Esophagus mucosa (tissue), 1 donor: ENCODE results near the gene ANKS1B. TPM values are rescaled to one million over a fixed set of nuclear protein-coding genes. Genes with fewer than 3 reads are reported as not detected.
"Not testable (repeated sequence)": the region's sequence is repeated elsewhere in the genome, so short reads cannot be mapped to it uniquely, and the experiment has no call there.

Experiments used
- ATAC-seq: fragments of 200-7000 bp; cut with Tn5 transposase; one replicate; pipeline ENCODE4 v1.9.1; 2020
- total RNA-seq: library from RNA; stranded (reverse); gene quantifications from one replicate; pipeline ENCODE4 v1.2.4, GENCODE V29; 2023
- donor health status: DM: yes; HTN: yes; CAD: no.

Gene ANKS1B
- total RNA-seq, 1 donor from 2014 or later: 2.8 TPM

DNA sequence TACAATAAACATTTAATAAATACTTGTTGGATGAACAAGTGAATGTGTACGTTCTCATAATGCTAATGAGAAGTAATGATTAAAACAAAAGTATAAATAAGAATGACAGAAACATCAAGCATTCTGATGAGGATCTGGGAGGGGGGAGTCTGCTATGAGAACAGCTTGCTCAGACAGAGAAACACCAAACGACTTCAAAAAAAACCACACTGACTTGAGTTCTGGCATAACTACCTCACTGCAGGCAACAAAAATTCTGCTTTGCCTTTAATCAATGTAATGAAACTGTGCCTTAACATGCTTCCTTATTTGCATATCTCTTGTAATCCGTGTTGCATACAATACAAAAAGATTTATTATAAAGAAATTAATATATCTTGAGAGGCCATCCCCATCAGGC is 632.5 kb downstream of the ANKS1B start:
- no peak for ATAC-seq

DNA sequence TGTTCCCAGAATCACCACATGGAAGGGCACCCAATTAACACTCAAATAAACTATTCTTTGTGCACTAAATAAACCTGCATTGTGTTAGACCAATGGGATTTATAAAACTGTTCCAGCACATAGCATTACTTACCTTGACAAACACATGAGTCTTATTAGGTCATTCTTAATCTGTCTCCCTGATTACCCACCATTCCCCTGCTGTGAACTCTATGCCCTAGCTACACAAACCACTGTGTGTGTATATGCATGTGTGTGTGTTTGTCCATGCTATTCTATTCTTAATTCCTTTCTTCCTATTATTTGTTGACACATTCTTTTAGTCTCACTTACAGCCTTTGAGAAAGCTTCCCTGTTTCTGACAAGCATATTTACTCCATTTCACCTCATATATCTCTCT is 640.8 kb downstream of the ANKS1B start:
- no peak for ATAC-seq

DNA sequence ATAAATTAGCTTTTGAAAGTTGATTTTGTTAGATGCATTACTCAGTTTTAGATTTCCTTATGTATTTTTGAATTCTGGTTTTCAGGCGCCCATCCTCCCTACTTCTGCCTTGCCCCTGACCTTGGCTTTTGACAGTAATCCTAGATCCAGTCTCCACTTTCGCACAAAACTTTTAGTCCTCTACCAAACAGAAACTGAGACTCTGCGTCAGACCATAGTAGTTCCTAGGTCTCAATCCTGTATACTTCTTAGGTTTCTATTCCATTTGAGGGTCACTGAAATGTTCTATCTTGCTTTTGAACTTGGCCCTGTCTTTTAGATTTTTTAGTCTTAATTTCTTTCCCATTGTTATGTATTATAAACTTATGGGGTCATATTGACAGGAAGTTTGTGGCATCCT is 645.1 kb downstream of the ANKS1B start:
- ATAC-seq: no peak

DNA sequence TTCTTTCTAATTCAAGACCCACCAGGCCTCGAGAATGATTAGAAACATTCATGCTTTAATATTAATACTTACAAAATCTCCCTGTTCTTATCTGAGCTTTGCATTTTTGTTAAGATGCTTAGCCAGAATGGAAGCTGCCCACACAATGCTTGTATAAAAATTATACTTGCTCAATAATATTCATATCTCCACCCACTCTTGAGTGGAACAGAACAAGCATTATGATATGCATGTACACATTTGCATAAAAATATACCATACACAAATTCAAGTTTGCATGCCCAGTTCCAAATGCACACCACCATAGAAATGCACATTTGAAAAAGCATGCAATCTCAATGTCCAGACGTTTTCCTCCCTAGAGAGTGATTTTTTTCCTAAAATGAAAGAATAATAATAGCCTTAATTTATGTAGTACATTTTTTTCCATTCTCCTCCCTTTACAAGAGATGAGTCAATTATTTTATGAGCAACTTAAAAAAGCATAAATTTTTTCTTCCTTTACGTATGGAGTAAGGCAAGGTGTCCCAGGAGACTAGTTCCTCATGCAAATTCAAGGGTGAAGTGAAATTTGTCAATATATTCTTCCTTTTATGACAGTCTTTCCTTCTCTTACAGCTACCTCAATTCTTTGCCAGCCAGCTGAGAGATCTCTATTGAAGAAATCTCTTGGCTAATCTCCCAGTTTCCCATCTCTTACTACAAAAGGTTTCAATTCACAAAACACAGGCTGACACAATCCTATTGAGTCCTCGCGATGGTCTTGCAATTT is 650.3 kb downstream of the ANKS1B start:
- no peak for ATAC-seq

DNA sequence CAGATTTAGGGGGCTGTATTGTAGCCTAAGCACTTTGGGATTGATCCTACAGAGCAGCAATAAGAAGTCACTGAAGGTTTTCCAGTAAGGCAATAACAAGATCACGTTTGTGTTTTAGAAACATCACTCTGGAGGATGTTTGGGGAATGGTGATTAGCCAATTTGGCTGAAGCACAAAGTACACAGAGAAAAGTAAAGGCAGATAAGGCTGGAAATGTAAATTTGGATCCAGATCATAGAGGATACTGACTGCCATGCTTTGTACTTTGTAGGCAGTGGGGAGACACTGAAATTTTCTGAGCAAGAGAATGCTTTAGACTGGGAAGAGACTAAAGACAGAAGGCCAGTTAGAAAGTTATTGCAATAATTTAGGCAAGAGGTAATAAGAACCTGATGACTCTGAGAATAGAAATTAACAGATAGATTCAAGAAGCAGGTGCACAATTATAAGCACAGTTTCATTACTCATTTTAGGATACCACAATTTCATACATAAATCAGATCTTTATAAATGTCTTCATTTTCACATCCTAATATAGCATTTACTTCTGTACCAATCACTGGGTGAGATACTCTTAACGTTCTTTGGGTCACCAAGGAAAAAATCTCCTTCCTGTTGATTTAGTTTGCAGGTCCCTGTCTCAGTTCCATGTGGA is 651.7 kb downstream of the ANKS1B start:
- ATAC-seq: no peak

DNA sequence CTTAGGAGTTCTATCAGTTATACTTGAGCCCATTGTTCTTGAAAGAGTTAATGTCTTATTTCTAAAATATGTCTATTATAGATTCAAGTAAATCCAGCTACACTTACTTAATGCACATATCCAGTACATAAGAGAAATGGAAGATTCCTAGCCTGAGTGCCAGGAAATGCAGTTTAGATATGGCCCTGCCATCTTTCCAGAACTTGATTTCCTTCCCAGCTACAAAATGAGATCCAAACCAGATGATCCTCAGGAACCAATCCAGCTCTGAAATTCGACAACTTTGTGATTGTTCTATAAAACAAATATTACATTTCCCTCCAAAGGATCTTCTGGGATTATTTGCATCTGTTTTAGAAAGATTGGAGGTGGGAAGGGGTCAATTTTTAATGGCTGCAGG is 654.5 kb downstream of the ANKS1B start:
- no peak for ATAC-seq

DNA sequence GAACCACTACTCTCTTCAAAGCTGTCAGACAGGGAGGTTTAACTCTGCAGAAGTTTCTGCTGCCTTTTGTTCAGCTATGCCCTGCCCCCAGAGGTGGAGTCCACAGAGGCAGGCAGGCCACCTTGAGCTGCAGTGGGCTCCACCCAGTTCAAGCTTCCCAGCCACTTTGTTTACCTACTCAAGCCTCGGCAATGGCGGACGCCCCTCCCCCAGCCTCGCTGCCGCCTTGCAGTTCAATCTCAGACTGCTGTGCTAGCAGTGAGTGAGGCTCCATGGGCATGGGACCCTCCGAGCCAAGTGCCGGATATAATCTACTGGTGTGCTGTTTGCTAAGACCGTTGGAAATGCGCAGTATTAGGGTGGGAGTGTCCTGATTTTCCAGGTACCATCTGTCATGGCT is 663.5 kb downstream of the ANKS1B start:
- not testable (repeated sequence) for ATAC-seq

DNA sequence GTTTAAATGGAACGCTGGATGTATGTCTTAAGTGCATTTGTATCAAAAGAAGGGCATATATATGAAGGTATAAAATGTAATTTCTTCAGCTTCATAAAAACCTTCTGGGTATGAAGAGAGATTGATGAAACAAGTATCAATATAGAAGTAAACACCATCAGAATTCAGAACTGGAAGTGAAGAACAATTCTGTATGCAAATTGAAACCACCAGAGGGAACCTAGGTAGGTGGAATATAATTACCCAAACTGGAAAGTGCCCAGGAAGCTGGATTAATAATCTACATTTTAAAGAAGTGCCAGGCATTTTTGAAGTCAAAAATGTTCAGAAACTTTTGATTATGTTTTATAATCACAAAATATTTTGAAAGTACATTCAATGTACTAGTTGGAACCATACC is 673.4 kb downstream of the ANKS1B start:
- no peak for ATAC-seq

DNA sequence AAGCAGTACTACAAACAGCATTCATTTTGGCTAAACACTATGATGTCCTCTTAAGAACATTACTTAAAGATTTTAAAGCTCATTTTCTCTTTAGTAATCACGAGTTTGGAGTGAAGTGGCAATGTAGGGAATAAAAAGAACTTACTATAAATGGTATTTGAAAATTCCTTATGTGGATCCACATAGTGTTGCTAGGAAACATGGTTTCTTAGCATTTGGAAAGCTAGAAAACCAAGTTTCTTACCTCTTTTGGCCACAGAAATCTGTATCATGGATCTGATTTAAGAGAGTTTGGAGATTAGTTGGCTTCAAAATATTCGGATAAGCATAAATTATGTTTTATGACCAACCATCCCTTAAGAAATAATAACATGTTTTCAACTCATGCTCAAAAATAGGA is 674.9 kb downstream of the ANKS1B start:
- no peak for ATAC-seq

DNA sequence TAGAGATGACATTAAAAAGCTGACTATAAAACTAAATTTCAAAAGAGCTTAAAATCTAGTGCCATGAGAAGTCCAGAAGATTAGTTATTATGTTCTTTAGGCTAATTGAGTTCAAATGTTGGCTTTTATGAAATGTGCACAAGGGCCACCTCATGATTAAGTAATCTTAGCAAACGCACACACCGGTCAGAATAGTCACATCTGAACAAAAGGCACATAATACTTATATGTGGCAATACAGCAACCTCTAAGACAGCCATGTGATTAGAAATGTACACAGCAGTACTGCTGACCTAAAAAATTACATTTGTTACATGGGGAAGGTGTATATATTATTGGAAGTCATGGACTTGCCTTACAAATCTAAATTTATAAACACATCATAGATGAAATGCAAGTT is 681.9 kb downstream of the ANKS1B start:
- peak; percentile 73 for ATAC-seq

DNA sequence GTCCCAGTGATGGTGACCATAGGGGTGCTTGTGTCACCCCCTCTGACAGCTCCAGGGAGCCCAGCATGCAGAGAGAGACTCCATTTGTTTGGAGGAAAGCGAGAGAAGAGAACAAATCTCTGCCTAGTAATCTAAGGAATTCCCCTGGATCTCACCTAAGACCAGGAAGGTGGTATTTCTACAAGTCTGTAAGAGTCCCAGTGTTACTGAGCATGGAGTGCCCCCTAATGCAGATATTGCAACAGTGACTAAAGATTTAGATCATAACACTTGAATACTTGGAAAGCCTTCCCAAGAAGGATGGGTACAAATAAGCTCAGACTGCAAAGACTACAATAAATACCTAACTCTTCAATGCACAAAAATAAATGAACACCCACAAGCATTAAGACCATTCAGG is 697.6 kb downstream of the ANKS1B start:
- ATAC-seq: no peak

DNA sequence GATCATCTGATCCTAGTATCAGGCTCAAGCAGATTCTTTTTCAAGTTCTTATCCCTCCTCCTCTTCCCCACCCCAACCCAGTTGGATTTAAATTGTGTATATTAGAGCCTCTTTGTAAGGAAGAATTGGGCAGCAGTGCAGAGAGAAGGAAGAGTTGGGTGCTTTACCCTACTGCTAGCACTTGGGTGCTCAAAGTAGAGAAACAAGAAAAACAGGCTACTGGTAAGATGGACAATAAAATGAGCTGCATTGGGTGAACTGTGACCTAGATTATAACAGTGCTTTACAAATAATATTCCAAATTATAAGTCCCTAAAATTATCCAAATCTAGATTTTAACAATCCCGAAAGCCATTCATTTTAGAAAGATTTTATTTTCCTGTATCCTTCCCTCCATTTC is 700.6 kb downstream of the ANKS1B start:
- peak; percentile 80 for ATAC-seq

DNA sequence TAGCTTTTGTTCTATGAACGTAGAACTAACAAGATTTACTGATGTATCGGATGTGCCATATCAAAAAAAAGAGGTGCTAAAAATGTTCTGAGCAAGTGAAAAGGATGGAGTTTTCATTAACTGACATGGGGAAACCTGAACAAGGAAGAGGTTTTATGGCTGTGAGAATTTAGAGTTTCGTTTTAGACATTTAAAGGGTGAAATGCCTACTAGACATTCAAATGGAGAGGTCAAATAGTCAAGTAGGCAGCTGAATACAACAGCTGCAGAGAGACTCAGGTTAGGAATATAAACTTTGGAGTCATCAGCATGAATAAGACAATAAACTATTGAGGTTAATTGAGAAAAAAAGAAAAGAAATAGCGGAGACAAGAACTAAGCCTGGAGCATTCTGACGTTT is 702.1 kb downstream of the ANKS1B start:
- ATAC-seq: no peak

DNA sequence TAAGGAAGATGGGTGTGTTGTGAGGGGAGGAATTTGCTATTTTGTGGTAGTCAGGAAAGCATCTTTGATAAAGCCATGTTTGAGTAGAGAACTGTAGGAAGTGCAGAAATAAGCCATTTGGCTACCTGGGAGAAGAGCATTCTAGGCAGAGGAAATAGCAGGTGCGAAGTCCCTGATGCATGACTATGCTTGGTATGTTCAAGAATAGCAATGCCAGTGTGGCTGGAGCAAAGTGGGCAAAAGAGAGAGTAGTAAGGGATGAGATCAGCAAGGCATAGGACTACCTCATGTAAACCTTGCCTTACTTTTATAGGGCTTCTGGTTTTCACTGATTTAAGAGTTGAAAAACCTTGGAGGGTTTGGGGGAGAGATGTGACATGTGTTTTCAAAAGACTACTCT is 702.6 kb downstream of the ANKS1B start:
- no peak for ATAC-seq

DNA sequence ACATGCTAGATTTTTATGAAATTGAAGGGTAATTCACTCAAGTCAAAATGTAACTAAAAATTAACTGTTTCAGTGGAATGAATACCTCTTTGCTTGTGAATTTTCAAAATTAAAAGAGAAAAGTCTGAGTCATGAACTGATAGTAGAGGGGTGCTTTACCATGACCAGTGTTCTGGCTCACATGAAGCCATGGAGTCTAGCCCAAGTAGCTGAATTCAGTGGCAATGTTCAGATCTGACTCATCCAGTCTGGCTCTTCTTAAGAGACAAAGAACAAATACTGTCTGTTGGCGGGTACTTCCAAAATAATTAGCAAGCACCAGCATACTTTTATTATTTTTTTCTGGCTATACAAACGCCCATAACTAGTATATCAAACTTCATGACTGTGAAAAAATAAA is 703.5 kb downstream of the ANKS1B start:
- no peak for ATAC-seq

DNA sequence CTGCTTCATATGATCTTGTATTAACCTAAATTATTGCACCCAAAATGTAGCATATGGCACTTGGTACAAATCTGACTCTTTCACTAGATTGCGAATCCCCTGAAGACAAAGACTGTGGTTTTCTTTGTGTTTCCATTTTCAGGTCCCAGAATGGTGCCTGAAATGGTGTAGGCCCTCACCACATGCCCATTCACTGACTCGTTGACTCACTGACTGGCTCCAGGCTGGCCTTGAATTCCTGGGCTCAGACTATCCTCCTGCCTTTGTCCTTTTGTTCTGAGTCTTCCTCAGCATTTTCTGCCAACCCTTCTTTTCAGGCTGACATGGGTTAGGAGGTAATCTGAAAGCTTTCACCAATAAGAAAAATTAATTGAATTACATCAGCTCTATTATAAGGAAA is 705.8 kb downstream of the ANKS1B start:
- ATAC-seq: no peak

DNA sequence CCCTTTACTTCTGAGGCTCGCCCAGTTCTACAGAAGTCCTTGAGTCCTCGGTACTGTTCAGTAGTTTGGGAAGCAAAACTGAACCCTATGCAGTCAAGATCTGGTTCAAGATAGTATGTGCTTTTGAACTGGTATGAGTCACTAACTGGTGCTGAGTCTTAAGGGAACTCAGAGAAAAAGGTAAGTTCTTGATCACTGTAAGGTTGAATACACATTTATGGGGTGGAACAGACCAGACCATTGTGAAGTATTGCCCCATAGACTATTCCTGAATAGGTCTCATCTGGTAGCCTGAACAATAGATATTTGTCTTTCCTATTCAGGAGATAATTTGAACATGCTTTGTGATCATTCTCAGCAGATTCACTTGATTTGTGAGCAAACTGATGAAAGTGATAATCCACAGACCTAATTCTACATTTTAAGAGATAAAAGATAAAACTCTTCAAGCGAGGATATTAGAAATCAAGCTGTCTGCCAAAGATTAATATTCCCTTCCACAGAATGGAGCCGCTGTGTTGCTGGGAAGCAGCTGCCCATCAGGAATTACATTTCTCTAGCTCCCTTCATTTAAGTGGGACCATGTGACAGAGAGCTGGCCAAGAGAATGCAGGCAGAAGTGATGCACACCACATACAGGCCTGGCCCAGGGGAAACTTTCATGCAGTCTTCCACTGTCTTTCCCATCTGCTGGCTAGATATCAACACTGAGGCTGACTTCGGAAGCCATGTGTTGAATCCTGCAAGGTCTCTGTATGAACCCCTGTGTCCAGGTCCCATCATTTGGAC is 707.0 kb downstream of the ANKS1B start:
- peak; percentile 87 for ATAC-seq

DNA sequence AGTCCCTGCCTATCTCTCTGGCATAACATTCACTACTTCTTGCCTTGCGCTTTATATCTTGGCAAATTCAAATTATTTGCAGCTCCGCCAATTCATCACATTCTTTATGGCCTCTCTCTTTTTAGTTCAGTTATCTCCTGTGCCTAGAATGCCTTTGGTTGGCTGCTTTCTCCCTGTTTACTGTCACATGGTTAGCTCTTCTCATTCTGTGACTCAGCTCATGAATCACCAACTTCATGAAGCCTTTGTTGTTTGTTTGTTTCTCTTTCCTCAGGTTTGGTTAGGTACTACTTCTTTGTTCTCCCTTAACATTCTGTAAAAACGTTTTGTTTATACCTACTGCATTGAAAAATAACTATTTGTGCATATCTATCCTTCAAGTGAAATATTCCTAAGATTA is 713.7 kb downstream of the ANKS1B start:
- peak; percentile 60 for ATAC-seq

DNA sequence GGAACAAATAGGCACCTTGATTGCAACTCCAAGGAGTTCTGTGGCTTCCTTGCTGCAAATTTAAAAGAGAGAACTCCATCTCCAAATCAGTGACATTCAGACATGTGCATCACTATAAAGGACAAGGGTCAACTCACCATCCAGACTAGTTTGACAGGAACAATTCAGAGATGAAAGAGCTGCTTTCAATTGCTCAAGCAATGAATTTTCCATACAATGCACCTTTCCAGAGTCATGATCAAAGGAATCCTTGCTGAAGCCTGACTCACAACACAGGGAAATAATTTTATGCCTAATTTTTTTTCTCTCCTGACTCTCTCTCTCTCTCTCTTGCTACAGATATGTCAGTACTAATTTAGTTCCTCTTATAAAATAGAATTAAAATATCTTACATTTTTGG is 717.7 kb downstream of the ANKS1B start:
- ATAC-seq: peak; percentile 50

DNA sequence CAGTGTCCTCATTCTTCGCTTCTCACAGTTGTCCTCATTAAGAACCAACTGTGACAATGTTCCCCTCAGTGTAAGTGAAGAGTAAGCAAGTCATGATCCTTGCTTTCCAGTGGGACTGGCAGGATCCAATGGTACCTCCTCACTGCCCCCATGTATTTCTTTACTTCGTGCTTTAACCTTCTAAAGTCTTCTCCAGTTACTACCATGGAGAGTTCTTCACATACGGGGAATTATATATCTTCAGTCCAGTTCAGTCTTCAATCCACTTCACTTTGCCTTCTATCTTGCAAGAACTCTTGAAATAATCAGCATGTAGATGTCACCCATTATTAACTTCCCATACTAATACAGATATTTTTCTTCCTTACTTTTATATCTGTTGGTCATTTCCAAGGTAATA is 719.1 kb downstream of the ANKS1B start:
- ATAC-seq: no peak

DNA sequence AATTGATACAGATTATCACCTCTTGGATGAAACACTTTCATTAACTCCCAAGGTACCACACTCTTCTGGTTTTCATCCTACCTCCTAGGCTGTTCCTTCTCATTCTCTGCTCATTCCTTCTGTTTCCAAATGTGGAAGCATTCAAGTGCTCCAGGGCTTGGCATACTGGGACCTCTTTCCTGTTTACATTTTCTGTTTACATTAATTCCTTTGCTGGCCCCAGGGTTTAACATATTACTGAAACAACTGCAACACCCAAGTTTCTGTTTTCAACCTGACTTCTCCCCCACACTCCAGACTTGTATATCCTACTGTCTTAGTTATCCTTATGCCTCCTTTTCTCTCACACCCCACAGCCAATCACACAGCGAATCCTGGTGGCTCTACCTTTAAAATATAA is 723.5 kb downstream of the ANKS1B start:
- ATAC-seq: no peak

DNA sequence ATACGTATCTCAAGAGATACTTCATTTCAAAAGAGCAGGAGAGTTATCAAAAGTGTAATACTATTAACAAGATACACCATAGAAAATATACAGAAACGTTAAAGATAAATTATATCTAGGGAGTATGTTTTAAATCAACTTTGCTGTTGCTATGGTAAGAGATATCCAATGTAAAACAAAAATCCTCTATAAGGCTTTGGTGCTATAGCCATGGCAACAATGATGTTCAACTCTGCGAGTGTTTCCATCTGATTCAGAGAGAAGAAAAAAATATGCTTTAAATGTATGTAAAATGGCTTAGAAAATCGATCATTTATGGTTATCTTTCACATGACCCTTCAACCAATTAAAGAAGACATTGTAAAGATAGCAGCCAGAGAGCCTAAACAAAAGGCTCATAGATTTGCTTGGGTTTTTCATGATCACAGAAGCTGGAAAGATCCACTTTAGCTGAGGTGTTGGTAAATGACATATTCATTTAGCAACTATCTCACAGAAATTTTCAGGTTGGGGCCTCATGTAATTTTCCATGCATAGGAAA is 724.2 kb downstream of the ANKS1B start:
- no peak for ATAC-seq
